Right lobe of liver (tissue), 4 donors: ENCODE data around the gene MRPS6.

Experiments
- POLR2A ChIP-seq: fragments of 450-650 bp; IDR thresholded peaks from one replicate; pipeline ENCODE4 v1.6.1; 2017; ENCODE audit warnings: antibody characterized with exemption, mild to moderate bottlenecking
- TF ChIP-seq, protein P1 (sequence below), 4 donors: fragments of 200-600 bp in 3 of 4; fragments of 450-650 bp in 1 of 4; IDR thresholded peaks; one replicate each; pipeline versions ENCODE4 v1.5.1 to v1.8.0; 2016 to 2022; ENCODE audit warnings: antibody characterized with exemption in 4 of 4, mild to moderate bottlenecking in 2 of 4
- donor health status: DM: no; HTN: no; CAD: no.
- donor health status: DM: no; HTN: no; CAD: no.
- donor health status: DM: no; HTN: yes; CAD: no.

DNA sequence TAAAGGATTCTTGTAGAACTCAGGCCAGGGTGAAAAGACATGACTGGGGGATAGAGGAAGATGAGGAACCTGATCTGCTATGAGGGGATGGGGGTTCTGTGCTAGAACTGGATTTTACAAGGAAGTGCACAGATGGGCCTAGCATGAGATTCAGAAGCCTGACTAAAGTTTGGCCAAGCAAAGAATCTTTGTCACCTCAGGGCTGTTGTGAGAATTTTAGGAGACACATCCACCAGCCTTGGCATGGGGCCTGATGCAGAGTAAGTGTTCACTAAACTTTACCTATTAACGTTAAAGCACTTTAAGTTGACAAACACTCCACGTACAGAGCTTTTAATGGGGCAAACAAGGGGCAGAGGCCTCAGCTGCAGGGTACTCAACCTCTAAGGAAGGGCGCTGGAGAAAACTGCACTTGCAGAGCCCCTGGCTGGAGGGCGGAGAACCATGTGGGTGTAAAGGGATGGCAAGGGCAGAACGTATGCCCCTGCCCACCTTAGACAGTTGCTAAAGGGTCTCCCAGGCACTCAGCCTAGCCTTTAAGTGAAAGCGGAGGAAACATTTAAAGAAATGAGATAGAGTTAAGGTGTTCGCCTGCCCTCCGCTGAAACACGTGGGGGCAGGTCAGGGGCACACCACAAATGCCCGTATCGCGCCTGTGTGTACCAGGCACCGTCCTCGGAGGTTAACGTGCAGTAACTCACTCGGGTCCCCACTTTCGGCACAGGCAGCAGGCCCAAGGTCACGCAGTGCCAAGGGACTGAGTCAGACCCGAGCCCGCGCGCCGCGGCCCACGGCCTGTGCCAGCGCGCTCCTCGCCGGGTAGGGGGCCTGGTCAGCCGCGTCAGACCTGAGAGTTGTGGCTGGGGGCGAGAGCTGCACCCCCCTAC, 990 bp upstream of the MRPS6 start:
- TF ChIP-seq, protein P1, sequence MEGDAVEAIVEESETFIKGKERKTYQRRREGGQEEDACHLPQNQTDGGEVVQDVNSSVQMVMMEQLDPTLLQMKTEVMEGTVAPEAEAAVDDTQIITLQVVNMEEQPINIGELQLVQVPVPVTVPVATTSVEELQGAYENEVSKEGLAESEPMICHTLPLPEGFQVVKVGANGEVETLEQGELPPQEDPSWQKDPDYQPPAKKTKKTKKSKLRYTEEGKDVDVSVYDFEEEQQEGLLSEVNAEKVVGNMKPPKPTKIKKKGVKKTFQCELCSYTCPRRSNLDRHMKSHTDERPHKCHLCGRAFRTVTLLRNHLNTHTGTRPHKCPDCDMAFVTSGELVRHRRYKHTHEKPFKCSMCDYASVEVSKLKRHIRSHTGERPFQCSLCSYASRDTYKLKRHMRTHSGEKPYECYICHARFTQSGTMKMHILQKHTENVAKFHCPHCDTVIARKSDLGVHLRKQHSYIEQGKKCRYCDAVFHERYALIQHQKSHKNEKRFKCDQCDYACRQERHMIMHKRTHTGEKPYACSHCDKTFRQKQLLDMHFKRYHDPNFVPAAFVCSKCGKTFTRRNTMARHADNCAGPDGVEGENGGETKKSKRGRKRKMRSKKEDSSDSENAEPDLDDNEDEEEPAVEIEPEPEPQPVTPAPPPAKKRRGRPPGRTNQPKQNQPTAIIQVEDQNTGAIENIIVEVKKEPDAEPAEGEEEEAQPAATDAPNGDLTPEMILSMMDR (IDR thresholded peaks at IDR 0.05) = no peak
- no peak for TF ChIP-seq POLR2A
